IPS-18a (cell line): ENCODE data around the gene ETDC.

Experiments
- H3K27ac ChIP-seq: one replicate; pipeline ENCODE4 v1.5.1; 2013; ENCODE audit warnings: low read length
- H3K27me3 ChIP-seq: one replicate; pipeline ENCODE4 v1.6.1; 2013; ENCODE audit warnings: mild to moderate bottlenecking, low read length; ENCODE audit not compliant: control insufficient read depth, insufficient read depth
- H3K36me3 ChIP-seq: one replicate; pipeline ENCODE4 v1.6.1; 2013; ENCODE audit warnings: low read depth, low read length; ENCODE audit not compliant: control insufficient read depth
- H3K4me1 ChIP-seq: one replicate; pipeline ENCODE4 v1.6.1; 2013; ENCODE audit warnings: low read depth, low read length; ENCODE audit not compliant: control insufficient read depth
- H3K4me3 ChIP-seq: one replicate; pipeline ENCODE4 v1.5.1; 2013; ENCODE audit warnings: low read length
- H3K9ac ChIP-seq: one replicate; pipeline ENCODE4 v1.6.1; 2013; ENCODE audit warnings: mild to moderate bottlenecking, low read length, moderate library complexity
- H3K9me3 ChIP-seq: one replicate; pipeline ENCODE4 v1.6.1; 2013; ENCODE audit warnings: low read depth, low read length; ENCODE audit not compliant: control insufficient read depth

The ETDC gene

DNA sequence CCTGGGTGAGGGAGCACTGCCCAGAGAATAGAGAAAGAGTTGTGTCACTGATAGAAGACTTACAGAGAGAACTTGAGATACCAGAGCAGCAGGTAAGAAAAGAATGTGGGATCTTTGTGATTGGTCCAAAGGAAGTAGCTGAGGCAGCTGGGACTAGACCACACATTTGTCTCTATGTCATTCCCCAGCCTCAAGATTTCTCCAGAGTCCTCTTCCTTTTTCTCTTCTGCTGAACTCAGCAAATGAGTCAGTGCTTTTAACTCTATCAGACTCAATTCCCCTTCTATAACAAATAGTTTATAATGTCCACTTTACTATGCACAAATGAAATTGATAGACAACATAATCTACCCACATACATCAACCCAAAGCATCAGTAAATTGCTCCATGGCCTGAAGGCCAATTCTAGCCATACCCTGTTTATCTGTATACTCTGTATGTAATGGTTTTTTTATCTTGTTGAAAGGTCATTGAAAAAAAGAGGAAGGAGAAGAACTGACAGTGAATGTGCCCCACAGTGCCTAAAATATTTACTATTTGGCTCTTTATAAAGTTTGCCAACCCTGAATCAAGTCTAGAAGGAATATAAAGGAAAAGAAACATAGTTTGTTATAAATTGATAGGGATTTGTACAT is 38.2 kb downstream of the ETDC start:
- H3K4me3 ChIP-seq = no peak overlapping the region
- H3K9ac ChIP-seq = no peak overlapping the region
- H3K27ac ChIP-seq = no peak overlapping the region
- H3K27me3 ChIP-seq = no peaks in the 10 kb centered on the region
- H3K9me3 ChIP-seq = peaks cover 7% of the 10 kb centered on the region
- H3K4me1 ChIP-seq = no peaks in the 10 kb centered on the region
- H3K36me3 ChIP-seq = peaks cover 2% of the 10 kb centered on the region

DNA sequence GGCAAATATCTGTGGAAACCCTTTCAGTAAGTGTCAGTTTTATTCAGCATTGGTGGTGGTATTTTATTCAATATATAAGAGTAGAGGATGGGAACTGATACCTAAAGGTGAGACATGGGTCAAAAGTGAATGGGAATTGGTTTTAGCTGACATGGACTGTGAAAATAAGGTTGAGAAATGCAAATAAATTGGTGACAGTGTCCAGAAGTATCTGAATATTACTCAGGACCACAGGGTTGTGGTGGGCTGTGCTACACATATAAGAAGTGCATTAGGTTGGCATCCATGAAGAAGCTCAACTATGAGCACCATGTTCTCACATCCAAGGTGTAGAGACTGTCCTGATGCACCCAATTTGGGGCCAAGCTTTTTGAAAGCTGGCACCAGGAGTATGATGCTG is 45.0 kb downstream of the ETDC start:
- no peaks in the 10 kb centered on the region for H3K9me3 ChIP-seq
- no peak overlapping the region for H3K27ac ChIP-seq
- no peaks in the 10 kb centered on the region for H3K4me1 ChIP-seq
- H3K27me3 ChIP-seq = no peaks in the 10 kb centered on the region
- H3K36me3 ChIP-seq = no peaks in the 10 kb centered on the region
- no peak overlapping the region for H3K4me3 ChIP-seq
- H3K9ac ChIP-seq = no peak overlapping the region
